Liver (tissue), 3 donors: ENCODE measurements around the gene LRRK1.

Experiments used
- EGR1 ChIP-seq, 2 donors: IDR thresholded peaks; 2 replicates each; pipeline ENCODE4 v1.6.1; 2016 to 2018; ENCODE audit warnings: antibody characterized with exemption in 2 of 2, low read depth in 2 of 2
- FOXA1 ChIP-seq: IDR thresholded peaks from 2 replicates; pipeline ENCODE4 v1.6.1; 2016; ENCODE audit warnings: antibody characterized with exemption
- GABPA ChIP-seq, 2 donors: IDR thresholded peaks in 1 of 2; conservative IDR thresholded peaks in 1 of 2; 2 replicates each; pipeline ENCODE4 v1.6.1; 2016; ENCODE audit warnings: antibody characterized with exemption in 2 of 2, mild to moderate bottlenecking in 1 of 2, moderate library complexity in 1 of 2
- HNF4G ChIP-seq: IDR thresholded peaks from 2 replicates; pipeline ENCODE4 v1.6.1; 2016; ENCODE audit warnings: antibody characterized with exemption
- JUND ChIP-seq, 2 donors: IDR thresholded peaks; 2 replicates each; pipeline ENCODE4 v1.6.1; 2016; ENCODE audit warnings: antibody characterized with exemption in 2 of 2
- RAD21 ChIP-seq, 2 donors: IDR thresholded peaks; 2 replicates each; pipeline ENCODE4 v1.6.1; 2016; ENCODE audit warnings: antibody characterized with exemption in 2 of 2, mild to moderate bottlenecking in 2 of 2
- SP1 ChIP-seq: IDR thresholded peaks from 2 replicates; pipeline ENCODE4 v1.6.1; 2018; ENCODE audit warnings: antibody characterized with exemption, mild to moderate bottlenecking
- TAF1 ChIP-seq: conservative IDR thresholded peaks from 2 replicates; pipeline ENCODE4 v1.6.1; 2016; ENCODE audit warnings: antibody characterized with exemption, mild to moderate bottlenecking
- YY1 ChIP-seq: IDR thresholded peaks from 2 replicates; pipeline ENCODE4 v1.6.1; 2016; ENCODE audit warnings: antibody characterized with exemption, mild to moderate bottlenecking
- TF ChIP-seq, protein P1 (sequence below): IDR thresholded peaks from 2 replicates; pipeline ENCODE4 v1.6.1; 2016; ENCODE audit warnings: antibody characterized with exemption
- TF ChIP-seq, protein P2 (sequence below): fragments of 150-350 bp; IDR thresholded peaks from 2 replicates; pipeline ENCODE4 v1.5.1; 2017; ENCODE audit warnings: improper control_type of control experiment, low read depth, low read length; ENCODE audit not compliant: missing input control
- TF ChIP-seq, protein P3 (sequence below): IDR thresholded peaks from 2 replicates; pipeline ENCODE4 v1.6.1; 2016; ENCODE audit warnings: antibody characterized with exemption, mild to moderate bottlenecking
- TF ChIP-seq, protein P4 (sequence below): IDR thresholded peaks from 2 replicates; pipeline ENCODE4 v1.6.1; 2016; ENCODE audit warnings: antibody characterized with exemption
- TF ChIP-seq, protein P5 (sequence below): IDR thresholded peaks from 2 replicates; pipeline ENCODE4 v1.6.1; 2016; ENCODE audit warnings: antibody characterized with exemption
- donor health status: healthy.
- donor health status: healthy.

DNA sequence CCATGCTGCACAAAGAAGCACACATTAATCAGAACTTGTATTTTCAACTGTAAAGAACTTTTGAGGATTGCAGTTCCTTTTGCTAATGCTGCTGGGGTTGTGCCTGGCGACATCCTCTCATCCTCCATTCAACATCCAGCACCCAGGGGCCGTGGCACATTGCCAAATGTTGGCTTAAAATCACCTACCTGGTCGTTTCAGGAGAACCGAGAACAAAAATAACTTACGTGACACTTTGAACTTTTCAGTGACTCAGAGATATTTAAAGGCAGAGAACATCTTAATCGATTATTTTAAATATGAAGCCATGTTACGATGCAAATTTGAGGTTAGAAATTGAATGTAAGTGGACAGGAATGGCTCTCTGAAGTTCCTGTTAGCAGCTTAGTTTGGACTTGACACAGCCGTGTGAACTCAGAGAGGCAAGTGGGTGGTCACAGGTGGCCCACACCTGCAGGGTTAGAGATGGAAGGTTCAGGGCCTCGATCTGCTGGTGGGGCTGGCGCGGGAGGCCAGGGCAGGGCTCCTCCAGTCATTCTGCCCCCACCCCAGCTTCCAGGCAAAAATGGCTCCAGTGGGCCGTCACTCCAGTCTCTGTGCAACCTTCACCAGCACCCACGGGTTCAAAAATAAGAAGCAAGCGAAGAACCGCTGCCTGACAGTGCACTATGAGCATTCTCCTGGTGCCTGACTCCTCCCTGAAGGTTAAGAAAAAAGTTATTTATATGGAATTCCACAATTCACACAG lies 12.2 kb downstream of the LRRK1 start:
- TF ChIP-seq FOXA1 (no peak), JUND (IDR thresholded peaks at IDR 0.05) (no peak), SP1 (no peak), GABPA (IDR thresholded peaks at IDR 0.05 in 1 of 2, conservative IDR thresholded peaks at IDR 0.05 in 1 of 2) (no peak), RAD21 (IDR thresholded peaks at IDR 0.05) (no peak), HNF4G (no peak), EGR1 (IDR thresholded peaks at IDR 0.05; ENCODE audit: low read depth in 2 of 2) (no peak), YY1 (no peak), TAF1 (no peak)
- TF ChIP-seq, protein P1, sequence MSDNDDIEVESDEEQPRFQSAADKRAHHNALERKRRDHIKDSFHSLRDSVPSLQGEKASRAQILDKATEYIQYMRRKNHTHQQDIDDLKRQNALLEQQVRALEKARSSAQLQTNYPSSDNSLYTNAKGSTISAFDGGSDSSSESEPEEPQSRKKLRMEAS = no peak
- TF ChIP-seq, protein P2, sequence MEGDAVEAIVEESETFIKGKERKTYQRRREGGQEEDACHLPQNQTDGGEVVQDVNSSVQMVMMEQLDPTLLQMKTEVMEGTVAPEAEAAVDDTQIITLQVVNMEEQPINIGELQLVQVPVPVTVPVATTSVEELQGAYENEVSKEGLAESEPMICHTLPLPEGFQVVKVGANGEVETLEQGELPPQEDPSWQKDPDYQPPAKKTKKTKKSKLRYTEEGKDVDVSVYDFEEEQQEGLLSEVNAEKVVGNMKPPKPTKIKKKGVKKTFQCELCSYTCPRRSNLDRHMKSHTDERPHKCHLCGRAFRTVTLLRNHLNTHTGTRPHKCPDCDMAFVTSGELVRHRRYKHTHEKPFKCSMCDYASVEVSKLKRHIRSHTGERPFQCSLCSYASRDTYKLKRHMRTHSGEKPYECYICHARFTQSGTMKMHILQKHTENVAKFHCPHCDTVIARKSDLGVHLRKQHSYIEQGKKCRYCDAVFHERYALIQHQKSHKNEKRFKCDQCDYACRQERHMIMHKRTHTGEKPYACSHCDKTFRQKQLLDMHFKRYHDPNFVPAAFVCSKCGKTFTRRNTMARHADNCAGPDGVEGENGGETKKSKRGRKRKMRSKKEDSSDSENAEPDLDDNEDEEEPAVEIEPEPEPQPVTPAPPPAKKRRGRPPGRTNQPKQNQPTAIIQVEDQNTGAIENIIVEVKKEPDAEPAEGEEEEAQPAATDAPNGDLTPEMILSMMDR = no peak
- TF ChIP-seq, protein P3, sequence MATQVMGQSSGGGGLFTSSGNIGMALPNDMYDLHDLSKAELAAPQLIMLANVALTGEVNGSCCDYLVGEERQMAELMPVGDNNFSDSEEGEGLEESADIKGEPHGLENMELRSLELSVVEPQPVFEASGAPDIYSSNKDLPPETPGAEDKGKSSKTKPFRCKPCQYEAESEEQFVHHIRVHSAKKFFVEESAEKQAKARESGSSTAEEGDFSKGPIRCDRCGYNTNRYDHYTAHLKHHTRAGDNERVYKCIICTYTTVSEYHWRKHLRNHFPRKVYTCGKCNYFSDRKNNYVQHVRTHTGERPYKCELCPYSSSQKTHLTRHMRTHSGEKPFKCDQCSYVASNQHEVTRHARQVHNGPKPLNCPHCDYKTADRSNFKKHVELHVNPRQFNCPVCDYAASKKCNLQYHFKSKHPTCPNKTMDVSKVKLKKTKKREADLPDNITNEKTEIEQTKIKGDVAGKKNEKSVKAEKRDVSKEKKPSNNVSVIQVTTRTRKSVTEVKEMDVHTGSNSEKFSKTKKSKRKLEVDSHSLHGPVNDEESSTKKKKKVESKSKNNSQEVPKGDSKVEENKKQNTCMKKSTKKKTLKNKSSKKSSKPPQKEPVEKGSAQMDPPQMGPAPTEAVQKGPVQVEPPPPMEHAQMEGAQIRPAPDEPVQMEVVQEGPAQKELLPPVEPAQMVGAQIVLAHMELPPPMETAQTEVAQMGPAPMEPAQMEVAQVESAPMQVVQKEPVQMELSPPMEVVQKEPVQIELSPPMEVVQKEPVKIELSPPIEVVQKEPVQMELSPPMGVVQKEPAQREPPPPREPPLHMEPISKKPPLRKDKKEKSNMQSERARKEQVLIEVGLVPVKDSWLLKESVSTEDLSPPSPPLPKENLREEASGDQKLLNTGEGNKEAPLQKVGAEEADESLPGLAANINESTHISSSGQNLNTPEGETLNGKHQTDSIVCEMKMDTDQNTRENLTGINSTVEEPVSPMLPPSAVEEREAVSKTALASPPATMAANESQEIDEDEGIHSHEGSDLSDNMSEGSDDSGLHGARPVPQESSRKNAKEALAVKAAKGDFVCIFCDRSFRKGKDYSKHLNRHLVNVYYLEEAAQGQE = no peak
- TF ChIP-seq, protein P4, sequence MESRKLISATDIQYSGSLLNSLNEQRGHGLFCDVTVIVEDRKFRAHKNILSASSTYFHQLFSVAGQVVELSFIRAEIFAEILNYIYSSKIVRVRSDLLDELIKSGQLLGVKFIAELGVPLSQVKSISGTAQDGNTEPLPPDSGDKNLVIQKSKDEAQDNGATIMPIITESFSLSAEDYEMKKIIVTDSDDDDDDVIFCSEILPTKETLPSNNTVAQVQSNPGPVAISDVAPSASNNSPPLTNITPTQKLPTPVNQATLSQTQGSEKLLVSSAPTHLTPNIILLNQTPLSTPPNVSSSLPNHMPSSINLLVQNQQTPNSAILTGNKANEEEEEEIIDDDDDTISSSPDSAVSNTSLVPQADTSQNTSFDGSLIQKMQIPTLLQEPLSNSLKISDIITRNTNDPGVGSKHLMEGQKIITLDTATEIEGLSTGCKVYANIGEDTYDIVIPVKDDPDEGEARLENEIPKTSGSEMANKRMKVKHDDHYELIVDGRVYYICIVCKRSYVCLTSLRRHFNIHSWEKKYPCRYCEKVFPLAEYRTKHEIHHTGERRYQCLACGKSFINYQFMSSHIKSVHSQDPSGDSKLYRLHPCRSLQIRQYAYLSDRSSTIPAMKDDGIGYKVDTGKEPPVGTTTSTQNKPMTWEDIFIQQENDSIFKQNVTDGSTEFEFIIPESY = no peak
- TF ChIP-seq, protein P5, sequence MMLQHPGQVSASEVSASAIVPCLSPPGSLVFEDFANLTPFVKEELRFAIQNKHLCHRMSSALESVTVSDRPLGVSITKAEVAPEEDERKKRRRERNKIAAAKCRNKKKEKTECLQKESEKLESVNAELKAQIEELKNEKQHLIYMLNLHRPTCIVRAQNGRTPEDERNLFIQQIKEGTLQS = no peak
